T follicular helper cell (primary cell): Measurements from ENCODE around the gene ADCK2.
"Not testable (repeated sequence)": the region's sequence is repeated elsewhere in the genome, so short reads cannot be mapped to it uniquely, and the experiment has no call there.

Experiments used
- DNase-seq: peaks from one replicate; pipeline ENCODE4 v3.0.0-alpha.2; 2020; ENCODE audit warnings: low read depth

The ADCK2 gene

DNA sequence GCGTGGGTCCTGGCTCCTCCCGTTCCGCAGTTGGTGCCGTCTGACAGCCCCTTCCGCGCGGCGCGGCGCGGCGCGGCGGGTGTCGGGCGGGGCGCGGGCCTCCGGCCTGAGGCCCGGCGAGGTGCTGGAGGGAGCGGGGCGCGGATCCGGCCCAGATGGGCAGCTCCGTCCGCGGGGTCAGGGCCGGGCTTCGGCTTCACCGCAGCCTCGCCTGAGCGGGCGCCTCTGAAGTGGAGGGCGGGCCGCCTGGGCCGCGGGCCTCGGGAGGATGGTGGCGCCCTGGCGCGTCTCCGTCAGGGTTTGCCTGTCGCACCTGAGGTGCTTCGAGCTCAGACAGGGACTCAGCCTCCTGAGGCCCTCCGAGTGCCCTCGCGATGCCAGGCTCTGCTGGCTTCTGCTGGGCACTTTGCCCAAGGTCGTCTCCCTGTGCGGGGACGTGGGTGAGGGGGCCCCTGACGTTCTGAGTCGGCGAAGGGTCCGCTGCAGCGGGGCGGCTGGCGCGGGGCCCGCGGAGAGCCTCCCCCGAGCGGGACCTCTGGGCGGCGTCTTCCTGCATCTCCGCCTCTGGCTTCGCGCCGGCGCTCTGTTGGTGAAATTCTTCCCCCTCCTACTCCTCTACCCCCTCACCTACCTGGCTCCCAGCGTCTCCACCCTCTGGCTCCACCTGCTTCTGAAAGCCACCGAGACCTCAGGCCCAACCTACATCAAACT, 473 bp downstream of the ADCK2 start:
- DNase-seq, result peak; percentile 43

DNA sequence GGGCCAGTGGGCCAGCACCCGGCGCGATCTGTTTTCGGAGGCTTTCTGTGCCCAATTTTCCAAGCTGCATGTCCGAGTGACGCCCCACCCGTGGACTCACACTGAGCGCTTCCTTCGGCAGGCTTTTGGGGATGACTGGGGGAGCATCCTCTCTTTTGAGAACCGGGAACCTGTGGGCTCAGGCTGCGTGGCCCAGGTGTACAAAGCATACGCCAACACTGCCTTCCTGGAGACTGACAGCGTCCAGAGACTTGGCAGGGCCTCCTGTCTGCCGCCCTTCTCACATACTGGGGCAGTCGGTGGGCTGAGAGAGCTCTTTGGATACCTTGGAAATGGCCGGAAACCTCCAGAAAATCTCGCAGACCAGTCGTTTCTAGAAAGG, 1.0 kb downstream of the ADCK2 start:
- DNase-seq, result no peak

DNA sequence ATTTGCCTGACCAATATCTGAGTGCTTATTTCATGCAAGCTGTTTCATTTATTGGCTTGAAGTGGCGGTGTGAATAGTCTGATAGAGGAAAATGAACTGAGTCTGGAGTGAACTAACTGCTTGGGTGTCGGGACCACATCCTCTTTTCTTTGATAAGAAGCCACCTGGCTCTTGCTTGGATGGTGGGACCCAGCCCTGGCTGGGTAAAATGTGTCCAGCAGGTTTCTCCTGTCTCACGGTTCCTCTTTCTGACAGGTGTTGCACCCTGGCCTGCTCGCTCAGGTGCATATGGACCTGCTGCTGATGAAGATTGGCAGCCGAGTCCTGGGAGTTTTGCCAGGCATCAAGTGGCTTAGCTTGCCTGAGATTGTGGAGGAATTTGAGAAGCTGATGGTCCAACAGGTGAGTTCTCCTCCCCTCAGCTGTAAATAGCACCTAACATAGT, 1.6 kb downstream of the ADCK2 start:
- DNase-seq, result no peak

DNA sequence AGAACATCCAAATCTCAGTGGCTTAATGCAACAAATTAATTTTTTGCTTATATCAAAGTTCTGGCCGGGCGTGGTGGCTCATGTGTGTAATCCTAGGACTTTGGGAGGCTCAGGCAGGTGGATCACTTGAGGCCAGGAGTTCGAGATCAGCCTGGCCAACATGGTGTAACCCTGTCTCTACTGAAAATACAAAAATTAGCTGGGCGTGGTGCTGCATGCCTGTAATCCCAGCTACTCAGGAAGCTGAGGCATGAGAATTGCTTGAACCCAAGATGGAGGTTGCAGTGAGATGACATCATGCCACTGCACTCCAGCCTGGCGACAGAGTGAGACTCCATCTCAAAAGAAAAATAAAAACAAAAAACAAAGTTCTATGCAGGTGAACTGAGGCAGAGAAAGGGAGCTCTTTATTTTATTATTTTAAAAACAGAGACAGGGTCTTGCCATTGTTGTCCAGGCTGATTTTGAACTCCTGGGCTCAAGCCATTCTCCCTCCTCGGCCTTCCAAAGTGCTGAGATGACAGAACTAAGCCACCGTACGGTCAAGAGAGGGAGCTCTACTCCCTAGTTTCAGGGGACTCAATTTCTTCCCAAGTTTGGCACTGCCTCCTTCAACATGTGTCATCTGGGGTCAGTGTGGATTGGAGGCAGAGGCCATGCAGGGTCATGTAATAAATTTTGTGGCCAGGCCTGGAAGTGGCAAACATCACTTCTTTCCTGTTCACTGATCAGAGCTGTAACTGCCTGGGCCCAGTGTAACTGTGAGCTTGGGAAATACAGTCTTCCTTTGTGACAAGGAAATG, 2.4 kb downstream of the ADCK2 start:
- no peak for DNase-seq

DNA sequence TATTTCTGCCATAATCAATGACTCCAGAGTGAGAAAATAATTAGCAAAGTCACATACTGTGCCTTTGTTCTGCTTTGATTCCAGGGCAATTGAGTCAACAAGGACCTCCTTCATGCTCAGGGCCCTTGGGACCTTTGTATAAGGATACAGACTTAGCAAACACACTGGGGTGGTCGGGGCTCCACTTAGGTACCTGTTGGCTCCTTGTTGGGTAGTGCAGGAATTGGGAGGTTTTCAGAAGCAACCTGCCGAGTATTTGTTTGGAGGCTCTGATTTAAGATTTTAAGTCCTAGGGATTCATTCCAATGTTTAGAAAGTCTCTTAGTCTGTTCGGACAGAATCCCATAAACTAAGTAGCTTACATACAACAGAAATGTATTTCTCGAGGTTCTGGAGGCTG, 3.0 kb downstream of the ADCK2 start:
- DNase-seq, result no peak

DNA sequence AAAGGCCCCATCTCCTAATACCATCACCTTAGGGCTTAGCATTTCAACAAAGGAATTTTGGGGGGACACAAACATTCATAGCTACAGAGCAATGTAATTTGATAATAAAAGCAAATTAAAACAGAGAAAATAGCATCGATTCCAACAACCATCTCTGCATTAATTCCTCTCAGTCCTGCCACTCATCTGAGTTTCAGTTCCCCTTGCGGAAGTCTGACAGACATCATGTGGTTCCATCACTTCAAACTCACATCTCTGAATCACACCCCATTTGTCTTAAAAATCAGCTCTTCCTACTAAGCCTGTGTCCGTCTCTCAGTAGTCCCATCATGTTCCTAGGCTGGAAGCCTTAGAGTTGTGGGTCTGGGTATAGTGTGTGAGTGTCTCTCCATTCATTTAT, 3.6 kb downstream of the ADCK2 start:
- DNase-seq, result no peak

DNA sequence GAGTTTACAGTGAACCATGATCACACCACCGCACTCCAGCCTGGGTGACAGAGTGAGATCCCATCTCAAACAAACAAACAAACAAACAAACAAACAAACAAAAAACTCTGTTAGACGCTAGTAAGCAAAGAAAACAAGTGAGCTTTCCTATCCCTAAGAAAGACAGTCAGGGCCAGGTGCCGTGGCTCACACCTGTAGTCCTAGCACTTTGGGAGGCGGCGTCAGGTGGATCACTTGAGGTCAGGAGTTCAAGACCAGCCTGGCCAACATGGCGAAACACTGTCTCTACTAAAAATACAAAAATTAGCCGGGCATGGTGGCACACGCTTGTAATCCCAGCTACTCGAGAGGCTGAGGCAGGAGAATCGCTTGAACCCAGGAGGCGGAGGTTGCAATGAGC, 4.2 kb downstream of the ADCK2 start:
- not testable (repeated sequence) for DNase-seq

DNA sequence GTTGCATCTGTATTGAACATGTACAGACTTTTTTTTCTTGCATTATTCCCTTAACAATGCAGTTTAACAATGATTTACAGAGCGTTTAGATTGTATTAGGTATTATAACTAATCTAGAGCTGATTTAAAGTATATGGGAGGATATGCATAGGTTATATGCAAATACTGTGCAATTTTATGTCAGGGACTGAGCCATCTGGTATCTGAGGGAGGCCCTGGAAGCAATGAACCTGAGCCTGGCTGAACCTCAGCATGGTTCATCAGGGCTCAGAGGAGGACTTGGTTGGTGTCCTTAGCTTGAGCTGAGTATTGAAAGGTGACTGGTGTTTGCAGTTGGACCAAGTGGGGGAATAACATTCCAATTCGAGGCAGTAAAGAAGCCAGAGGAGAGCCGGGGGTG, 4.8 kb downstream of the ADCK2 start:
- DNase-seq, result no peak

DNA sequence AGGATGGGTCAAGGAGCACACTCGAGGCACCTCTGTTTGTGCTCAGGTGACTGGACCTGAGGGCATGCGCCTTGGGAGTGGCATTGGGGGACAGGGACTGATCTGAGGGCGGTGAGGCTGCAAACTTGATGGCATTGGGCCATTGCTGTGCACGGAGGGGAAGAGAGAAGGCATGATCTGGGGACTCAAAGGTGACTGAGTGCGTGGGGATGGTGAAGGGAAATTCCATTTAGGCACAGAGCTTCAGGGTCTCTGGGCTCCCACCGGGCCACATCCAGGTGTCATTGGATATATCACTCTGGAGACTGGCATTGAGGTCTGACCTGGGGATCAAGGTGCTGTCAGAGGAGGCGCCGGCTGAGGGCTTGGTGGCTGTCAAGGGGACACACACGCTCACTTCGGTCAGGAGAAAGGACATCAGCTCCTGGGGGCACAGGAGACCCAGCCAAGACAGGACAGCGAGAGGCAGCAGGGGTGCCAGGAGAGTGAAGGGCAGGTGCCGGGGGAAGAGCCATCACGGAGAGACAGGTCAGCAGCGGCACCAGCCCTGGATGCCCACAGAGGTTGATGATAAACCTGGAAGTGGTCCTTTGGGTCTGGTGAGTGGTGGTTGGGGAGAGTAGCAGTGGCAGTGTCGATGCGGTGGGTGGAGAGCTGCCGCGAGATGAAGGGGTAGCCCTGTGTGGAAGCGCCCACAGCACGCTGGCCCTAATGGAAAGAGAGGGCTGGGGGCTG, 5.5 kb downstream of the ADCK2 start:
- DNase-seq, result no peak

DNA sequence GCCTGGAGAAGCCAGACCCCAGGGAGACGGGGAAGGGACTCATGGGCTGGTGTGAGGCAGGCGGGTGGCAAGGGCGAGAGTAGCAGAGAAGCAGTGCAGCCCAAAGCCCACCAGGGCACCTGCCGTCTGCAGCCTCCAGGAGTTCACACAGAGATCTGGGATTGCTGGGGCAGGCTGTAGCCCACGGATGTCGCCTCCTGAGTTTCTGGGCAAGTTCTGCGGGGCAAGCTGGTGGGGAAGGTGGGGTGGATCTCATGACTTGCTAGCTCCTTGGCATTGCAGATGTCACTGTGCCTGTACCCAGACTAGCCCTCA, 6.0 kb downstream of the ADCK2 start:
- no peak for DNase-seq

DNA sequence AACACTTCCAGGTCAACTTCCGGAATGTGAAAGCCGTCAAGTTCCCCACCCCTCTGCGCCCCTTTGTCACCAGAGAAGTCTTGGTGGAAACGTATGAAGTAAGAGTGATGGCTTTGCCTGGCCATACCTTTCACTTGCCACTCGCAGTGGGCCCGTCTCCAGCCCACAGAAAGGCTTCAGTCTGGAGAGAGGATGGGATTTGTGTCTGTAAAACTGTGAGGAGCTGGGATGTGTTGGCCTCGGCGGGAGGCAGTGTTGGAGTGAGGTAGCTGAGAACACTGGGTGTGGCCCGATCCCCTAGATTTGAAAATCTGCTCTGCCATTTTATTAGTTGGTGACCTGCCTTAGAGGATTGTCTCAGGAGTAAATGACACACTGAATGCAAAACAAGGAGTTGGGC, 6.4 kb downstream of the ADCK2 start:
- no peak for DNase-seq

DNA sequence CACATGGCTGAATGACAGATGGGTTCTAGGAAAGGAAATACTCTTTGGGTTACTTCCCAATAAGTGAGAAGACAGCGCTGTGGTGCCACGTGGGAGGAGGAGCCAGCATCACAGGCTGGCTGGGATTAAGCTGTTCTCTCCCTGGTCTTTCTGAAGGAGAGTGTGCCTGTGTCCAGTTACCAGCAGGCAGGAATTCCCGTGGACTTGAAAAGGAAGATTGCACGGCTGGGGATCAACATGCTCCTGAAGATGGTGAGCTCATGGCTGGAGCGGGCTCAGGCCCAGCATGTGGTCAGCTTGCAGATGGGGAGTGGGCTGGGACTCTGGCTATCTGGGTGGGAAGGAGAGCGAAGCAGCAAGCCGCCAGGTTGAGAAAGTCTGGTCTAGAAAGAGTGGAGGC, 8.1 kb downstream of the ADCK2 start:
- DNase-seq, result no peak

DNA sequence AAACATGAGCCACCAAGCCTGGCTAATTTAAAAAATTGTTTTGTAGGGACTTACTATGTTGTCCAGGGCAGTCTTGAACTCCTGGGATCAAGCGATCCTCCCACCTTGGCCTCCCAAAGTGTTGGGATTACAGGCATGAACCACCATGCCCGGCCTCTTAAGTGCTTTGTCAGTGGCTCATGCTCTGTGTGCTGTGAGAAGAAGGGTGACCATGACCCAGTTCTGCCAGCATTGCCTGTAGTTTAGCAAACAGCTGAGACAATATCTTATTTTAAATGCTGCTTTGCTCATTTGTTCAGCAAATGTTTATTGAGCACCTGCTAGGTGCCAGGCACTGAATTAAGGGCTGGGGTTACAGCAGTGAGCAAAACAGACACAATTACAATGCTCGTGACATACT, 9.0 kb downstream of the ADCK2 start:
- DNase-seq, result no peak

DNA sequence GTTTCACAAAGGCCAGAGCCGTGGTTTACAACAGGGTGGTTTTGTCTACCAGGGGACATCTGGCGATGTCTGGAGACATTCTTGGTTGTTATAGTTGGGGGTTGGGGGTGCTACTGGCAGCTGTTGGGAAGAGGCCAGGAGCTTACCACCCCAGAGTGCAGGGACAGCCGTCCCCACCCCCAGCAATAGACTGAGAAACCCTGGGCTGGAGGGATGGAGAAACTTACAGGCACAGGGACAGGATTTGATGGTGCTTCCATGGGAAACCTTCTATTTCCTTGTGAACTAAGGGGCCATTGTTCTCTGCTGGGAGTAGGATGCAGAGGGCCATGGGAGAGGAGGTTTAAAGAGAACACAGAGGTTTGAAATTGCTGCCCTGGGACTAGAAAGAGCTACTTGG, 10.9 kb downstream of the ADCK2 start:
- no peak for DNase-seq

DNA sequence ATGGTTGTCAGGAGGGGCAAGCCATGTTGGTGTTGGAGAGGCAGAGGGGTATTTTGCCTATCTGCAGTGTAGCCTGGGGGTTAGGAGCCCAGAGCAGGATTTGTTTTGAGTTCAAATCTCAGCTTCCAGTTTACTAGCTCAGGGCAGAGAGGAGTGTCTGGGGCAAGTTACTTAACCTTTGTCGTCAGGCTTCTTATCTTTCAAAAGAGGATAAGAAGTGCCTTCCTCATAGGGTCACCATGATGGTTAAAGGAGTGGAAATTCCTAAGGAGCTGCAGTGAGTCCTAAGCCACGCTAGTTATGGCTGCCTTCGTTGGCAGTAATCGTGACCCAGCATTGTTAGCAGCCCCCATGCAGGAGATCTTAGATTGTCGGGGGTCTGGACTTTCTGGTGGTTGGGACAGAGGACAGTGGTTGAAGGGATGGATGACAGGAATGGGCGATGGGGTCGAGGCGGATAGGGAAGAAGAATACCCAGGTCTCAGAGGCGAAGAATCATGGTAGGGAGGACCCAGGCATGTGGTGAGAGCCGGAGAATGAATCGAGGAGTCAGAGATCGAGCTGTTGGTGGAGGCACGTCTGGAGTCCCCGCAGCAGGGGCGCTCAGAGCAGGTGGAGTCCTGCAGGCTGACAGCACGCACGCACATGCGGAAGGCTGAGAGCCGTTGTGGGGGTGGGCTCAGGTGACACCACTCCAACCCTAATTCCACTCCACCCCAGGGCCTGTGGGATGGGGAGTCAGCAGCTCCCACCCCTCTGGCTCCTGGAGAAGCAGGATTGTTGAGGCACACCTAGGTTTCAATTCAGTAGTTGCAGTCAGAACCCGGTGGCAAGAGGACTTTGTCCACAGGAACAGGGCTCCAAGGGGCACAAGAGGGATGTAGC, 11.6 kb downstream of the ADCK2 start:
- no peak for DNase-seq

DNA sequence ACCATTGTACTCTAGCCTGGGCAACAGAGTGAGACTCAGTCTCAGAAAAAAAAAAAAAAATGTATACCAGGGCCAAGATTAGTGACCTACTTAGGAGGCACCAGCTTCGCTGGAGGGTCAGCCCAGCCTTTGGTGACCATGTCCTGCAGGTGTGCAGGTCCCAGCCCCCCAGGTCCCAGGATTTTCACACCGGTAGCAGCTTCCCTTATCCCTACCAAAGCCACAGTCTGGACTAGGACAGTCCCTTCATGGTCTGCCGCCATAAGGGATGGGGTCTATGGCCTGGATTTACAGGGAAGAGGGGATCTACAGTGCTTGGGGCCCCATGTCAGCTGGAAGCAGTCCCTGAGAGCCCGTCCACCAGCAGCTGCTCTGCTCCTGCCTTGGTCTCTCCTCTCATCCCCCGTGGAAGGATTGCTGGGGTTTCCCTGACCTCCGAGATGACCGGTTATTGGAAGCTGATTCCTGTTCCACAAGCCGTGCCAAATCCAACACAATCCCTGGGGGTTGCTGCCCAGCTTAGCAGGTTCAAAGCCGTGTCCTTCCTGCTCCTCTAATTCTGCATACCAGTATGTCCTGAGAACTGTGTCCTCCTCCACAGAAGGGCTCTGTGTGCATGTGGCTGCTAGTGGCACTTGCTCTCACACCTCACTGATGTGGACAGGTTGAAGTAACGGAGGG, 12.8 kb downstream of the ADCK2 start:
- DNase-seq, result no peak

DNA sequence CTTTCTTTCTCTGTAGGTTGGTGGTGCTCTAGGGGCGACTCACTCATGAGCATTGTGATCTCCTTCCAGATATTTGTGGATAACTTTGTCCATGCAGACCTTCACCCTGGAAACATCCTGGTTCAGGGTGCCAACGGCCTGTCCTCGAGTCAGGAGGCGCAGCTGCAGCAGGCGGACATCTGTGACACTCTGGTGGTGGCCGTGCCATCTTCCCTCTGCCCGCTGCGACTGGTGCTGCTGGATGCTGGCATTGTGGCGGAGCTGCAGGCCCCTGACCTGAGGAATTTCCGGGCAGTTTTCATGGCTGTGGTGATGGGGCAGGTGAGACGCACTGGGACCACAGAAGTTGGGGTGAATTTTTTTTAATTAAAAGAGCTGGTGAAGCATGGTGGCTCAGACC, 14.2 kb downstream of the ADCK2 start:
- DNase-seq, result no peak

DNA sequence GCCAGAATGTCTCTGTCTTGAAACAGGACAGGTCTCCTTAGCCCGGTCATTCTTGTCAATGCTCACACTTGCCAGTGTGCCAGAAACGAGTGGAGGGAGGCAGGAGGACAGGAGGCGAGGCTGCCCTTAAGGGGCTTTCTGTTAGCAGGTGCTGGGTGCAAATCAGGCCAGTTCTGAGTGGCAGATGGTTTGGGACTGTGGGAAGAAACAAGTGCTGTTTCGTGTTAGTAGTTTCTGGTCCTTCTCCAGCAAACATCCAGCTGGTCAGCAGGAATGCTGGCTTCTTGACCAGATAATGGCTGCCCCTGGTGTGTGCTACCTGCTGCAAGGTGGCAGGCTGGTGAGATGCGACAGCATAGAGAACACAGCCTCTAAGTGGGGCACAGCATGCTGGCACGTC, 15.6 kb downstream of the ADCK2 start:
- no peak for DNase-seq

DNA sequence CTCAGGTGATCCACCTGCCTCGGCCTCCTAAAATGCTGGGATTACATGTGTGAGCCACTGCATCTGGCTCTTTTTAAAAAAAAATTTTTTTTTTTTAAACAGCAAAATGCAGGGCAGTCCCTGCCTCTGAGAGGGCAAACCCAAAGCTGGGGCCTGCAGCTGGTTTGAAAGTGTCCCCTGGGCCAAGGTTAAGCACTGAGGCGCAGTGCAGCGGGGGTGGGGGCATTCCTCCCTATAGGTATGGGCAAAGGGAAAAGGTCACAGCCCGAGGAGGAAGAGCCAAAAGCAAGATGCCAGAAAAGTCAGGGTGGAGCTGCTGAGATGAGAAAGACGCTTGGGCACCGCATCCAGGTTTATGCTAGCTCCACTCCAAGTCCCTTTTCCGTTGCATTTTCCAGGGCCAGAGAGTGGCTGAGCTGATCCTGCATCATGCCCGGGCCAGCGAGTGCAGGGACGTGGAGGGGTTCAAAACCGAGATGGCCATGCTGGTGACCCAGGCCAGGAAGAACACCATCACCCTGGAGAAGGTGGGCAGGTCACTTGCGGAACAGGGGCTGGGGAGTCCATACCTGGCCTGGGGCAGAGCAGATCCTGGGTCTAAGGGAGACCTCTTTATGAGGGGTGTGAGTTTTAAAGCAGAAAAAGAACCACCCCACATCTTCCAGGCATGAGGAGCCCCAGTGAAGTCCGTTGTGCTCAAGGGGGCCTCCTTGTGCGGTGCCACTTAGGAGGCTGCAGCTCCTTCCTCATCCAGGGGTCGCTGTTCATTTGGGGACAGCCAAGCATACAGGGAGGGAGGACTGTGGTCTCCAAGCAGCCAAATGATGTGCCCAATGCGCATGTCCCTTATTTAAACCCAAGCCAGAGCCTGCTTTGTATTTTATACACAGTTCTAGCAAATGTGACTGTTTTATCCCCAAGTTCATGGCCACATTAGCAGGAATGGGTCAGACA, 16.7 kb downstream of the ADCK2 start:
- DNase-seq, result no peak

DNA sequence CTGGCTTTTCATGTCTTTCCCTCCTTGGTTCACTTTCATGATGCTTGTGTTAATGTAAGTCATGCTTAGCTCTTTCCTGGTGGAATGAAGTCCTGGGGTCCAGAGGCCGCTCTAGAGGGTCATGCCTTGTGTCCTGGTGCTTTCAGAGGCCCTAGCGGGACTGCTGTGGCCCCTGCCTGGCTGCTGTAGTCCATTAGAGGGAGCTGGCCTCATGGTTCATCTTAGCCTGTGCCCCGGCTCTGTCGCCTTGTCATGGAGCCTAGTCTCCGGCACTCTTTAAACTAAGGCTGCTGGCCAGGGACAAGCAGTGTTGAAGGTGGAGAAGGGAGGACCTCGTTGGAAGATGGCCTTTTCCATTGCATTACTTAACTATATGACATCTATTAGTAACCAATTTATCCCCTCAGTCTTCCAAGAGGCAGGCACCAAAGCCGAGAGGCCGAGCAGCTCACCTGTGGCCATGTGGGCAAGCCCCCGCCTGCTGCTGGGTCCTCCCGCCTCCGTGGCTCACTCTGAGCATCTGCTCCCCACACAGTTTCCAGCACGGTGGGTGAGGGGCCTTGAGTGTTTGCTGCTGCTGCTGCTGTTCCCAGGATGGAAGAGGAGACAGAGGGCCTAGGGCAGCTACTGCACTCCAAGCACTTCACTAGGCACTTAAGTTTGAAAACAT, 18.8 kb downstream of the ADCK2 start:
- no peak for DNase-seq
